NCI-H226 (cell line): ENCODE data around the gene SHC1.

ENCODE experiments used
- DNase-seq: peaks from one replicate; pipeline ENCODE4 v3.0.0-alpha.2; 2015

Gene SHC1

GRCh38 chr1:154973344-154974101 is 3.0 kb upstream of the SHC1 start:
- DNase-seq, result peak; percentile 97

GRCh38 chr1:154972517-154973343 is 2.2 kb upstream of the SHC1 start:
- DNase-seq, result peak; percentile 94

DNA sequence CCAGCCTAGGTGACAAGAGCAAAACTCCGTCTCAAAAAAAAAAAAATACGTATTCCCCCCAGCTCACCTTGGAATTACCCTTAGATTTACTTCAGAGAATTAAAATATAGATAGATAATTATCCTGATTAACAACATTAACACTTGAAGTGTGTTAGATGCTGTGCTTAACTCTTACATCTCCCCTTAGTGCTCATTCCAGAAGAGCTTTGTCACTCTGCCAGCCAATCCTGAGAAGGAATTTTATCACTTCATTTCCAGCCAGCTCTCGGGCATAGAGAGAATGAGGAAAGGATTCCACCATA is 1.6 kb upstream of the SHC1 start:
- DNase-seq, result peak; percentile 87

GRCh38 chr1:154971341-154971998 is 923 bp upstream of the SHC1 start:
- no peak for DNase-seq

DNA sequence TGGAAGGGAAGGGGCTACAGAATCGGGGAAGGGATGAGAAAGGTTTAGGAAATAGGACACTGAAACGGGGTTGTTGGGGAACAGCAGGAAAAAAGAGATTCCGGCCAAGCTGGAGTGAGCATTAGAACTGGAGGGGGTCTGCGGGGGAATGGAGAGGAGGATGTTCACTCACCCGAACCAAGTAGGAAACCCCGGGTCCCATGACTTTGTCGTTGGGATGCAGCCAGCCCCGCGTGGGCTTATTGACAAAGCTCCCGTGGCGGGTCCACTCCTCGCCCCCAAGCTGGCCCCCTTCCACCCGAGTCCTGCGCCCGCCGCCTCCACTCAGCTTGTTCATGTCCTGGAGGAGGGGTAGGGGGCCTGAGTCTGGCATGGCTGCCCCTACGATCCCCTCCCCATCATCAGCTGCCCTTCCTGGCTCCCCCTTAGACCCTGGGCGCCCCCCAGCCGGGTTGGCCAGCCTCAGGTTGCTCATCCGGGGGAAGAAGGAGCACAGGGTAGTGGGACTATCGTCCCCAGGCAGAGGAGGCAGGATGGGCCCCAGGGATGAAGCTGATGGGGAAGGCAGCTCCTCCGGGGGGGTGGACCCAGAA is 591 bp downstream of the SHC1 start:
- DNase-seq, result no peak

DNA sequence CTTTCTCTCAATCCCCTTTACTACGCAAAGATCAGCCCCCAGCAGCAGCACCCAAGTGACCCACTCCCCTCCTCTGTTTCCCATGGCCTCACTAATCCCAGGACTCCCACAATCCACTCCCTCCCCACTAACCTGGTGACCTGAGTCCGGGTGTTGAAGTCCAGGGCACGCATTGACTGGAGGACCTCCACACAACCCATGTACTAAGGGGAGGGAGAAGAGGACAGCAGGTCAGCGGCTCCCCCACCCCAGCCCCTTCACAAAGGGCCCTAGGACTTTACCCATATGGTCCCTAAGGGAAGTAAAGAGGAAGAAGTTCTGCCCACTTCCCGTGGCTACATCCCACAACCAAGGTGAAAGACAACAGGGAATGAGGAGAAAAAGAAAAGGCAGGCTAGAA is 1.3 kb downstream of the SHC1 start:
- no peak for DNase-seq

DNA sequence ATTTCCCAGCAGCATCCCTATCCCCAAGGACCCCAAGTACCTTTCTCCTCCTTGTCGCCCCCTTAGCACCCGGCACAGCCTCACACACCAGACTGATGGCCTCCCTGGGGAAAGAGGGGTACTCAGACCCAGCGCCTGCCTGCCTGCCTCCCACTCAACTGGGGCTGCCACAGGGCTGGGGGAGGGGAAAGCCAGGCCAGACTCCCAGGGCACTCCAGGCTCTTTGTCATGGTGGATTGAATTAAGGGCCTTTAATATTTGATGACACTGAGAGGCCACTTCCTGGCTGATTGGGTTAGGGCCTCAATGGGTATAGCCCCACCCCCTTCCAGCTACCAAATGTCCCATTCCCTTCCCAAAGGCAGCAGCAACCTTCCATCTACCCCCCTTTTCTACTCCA is 1.8 kb downstream of the SHC1 start:
- DNase-seq, result no peak

DNA sequence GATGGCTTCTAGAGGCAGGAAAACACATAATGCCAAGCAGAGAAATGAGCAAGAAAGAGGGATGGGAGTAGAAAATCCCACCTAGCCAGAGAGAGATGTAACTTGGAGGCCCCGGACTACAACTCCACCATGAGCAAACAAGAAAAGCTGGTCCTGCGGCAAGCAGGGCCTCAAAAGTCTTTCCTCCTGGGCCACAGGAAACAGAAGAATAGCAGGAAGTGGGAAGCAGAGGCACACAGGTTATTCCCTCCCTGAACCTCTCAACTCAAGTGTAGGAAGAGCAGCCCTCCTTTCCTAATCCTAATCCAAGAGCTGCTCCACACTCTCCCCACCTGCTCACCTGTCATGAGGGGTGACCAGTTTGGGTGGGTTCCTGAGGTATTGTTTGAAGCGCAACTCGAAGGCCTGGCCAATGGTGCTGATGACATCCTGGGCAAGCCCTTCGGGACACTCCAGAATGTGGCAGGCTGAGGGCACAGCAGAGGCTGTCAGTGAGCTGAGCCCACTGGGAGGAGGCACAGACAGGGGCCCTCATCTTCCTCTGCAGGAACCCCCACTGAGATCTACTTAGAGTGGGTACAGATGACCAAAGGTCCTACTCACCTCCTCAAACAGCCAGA is 3.1 kb downstream of the SHC1 start:
- no peak for DNase-seq

DNA sequence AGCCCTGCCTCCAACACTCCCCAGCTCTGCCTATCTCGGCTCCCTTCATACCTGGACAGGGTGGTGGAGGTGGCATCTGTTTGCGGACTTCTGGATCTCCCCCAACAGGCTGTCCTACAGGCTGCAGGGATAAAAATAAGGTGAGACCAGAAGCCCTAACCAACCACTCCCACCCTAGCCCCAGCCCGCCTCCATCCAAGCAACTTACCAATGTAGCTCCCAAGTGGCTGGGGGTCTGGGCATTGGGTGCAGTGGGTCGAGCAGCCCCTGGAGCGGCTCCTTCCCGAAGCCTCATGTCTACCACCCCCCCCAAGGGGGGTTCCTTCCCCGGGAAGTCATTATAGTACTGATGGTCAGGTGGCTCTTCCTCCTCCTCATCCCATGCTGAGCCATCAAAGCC is 4.4 kb downstream of the SHC1 start:
- DNase-seq, result no peak

GRCh38 chr1:154964359-154964758 is 6.2 kb downstream of the SHC1 start:
- DNase-seq, result no peak

- DNase-seq, result no peak
Observed at GRCh38 chr1:154963643-154964042, 6.9 kb downstream of the SHC1 start.

DNA sequence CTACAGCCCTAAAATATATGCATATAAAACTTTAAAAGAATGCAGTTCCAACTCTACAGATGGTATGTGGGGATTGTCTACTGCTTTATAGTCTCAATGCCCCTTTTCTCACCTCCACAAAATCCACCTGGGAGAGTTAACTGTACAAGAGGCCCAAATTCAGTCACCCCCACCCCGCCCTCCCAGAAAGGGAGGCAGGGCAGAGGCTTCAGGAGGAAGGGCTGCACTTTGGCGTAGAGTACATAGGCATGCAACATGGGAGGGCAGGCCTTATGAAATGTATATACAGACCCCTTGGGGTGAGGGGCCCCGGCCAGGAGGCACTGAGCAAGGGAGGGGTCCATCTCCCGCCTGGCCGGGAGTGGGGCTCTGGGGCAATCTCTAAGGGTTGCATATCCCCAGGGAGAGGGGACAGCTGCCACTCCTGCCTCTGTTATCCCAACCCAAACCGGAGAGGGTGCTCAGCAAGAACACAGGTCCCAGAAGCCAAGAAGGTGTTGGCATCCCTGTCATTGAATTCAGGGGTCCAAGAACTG is 7.7 kb downstream of the SHC1 start:
- DNase-seq, result no peak

DNA sequence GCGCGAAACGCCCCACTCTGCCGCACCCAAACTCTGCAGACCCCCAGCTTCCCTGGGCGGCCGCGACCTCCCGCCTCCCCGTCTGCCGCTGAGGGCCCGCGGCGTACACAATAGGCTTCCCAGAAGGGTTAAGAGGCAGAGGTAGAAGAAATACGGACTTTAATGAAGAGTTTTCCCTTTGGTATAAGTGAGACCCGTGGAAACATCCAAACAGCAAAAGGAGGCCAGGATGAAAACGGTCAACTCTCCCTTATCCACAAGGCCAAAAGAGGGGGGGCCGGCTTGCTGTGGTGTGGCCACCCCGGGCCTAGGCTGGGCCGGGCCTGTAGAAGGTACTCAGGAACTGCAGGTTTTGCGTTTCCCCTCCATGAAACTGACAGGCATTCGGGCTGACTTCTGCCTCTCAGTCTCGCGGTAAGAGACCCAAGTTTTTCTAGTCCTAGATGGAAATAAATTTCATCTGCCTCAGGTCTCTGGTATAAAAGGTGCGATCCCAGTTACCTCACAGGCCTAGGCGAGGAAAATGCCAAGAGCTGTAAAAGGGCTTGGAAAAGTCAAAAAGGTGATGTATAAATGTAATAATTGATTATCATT is 8.3 kb downstream of the SHC1 start:
- DNase-seq, result no peak

DNA sequence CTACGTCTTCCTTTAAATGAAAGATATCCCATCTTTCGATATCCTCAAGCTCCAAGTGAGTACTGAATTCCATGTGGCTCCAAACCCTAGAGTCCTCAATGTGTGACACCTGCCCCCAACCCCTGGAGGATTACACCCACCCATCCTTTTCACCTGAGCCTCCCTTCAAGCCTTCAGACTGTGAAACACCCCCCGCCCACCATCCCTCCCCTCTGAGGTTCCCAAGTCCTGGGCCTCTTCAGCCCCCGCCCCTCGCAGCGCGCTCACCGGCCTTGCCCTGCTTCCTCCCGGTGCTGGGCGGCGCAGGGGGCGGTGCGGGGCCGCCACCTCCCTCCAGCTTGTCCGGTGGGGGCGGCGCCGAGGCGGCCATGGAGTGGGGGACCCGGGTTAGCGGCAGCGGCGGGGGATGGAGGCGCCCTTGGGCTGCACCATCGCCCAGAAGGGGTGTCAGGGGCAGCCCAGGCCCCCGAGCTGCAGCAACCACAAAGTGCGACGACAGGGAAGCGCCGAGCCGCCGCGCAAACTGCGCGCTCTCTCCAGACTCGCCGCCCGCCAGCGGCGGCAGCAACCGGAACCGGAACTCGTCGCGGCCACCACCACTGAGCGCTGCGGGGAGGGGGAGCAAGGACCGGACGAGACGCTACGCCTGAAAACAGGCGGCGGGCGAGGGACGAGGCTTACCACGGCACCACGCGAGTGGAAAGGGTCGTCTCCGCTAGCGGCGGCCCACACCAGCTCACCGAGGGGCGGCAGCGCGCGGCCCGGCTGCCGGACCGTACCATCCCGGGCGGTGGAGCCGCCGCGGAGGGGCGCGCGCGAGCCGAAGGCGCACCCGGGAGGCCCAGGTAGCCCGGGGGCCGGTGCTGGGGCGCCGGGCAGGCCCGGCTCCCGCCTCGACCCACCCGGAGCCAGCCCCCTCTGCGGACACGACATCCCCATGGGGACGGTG is 9.1 kb downstream of the SHC1 start, which contains the start of gene PYGO2:
TSS of gene PYGO2 (minus strand) at position 576 of the 949 bp plus-strand sequence. CDS start at position 370, 206 bp downstream.
- peak; percentile 76 for DNase-seq

DNA sequence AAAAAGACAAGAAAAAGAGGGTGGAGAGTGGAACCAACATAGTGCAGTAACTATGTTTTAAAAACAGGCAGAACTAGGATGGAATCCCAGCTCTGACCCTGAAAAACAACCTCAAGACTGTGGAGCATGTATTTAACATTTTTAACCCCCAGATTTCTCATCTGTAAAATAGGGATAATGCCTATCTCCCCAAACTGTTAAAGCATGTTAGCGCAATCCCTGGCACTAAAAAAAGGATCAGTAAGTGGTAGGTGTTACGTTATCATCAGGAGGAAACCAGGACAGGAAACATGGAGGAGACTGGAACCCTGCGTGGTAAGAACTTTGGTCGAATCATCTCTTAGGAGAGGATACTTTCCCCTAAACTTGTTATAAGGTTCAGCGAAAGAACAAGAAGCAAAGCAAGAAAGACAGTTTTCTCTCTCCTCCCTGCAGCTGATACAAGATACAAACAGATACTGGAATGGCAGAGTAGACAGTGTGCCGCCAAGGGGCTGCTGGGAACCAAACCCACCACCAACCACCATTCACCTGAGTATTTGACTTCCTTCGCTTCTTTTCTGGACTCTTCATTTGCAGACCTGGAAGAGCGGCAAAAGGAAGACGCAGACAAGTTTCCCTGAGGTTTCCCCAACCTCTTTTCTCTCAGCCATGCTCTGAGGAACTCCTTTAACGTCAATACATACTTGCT is 10.0 kb downstream of the SHC1 start:
- DNase-seq, result no peak

- DNase-seq, result no peak
Observed at GRCh38 chr1:154959426-154959780, 11.1 kb downstream of the SHC1 start.

- DNase-seq, result no peak
Observed at GRCh38 chr1:154958681-154959425, 11.7 kb downstream of the SHC1 start.

DNA sequence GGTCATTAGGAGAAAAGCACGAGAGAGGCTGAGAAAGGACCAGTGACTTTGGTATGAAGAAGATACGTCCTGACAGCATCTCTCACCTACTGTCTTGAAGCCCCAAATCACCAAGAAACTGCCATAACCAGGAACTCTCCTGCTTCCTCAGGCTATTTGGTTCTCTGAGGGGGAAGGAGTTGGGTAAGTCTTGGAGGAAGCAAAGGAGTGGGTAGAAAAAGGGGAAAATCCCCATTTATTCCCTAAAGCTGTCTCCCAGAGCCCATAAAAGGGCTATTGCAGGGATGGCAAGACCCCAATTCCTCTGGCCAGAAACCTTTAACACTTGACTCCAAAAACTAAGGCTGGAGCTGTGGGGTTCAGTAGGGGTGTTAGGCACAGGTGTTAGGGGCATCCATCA is 12.5 kb downstream of the SHC1 start:
- DNase-seq, result no peak

- DNase-seq, result no peak
Observed at GRCh38 chr1:154957091-154957657, 13.4 kb downstream of the SHC1 start.
